ENCODE measurements around the gene OPTC. TPM values are rescaled to one million over a fixed set of nuclear protein-coding genes. Genes with fewer than 3 reads are reported as not detected.

Gene OPTC
- total and polyA plus RNA-seq, 8 donors = not detected

- FAIRE-seq = no peak
- intact Hi-C loops (cut with DNase I) = loop anchor here in 1 of 3 donors (5.0 kb wide), 1 partner anchor 197 kb away; no protein-coding TSS in a partner anchor
- Histone ChIP-seq H3K4me3 (no peak overlapping the region), H3K4me1 (no peaks in the 10 kb centered on the region), H3K9me3 (no peaks in the 10 kb centered on the region), H3K36me3 (no peaks in the 10 kb centered on the region), H3K27me3 (no peaks in the 10 kb centered on the region), H3K27ac (no peak overlapping the region)
- no peak for TF ChIP-seq CTCF (IDR thresholded peaks at IDR 0.05)
- 75 to 85% methylated on average over 8 of the region's 8 CpGs for WGBS, 2 donors
- peak in 1 of 4 donors; percentile 23 for ATAC-seq
- no peak for DNase-seq
Observed at GRCh38 chr1:203505526-203506204, 11.7 kb downstream of the OPTC start.

GRCh38 chr1:203506858-203507626, 13.1 kb downstream of the OPTC start:
- H3K27me3 ChIP-seq = no peaks in the 10 kb centered on the region
- intact Hi-C loops (cut with DNase I) = loop anchor here in 1 of 3 donors (5.0 kb wide), 1 partner anchor 195 kb away; no protein-coding TSS in a partner anchor
- no peak overlapping the region for H3K4me3 ChIP-seq
- ATAC-seq (no peak), DNase-seq (no peak), FAIRE-seq (no peak)
- WGBS, 2 donors = 65 to 68% methylated on average over 6 of the region's 6 CpGs
- no peak overlapping the region for H3K27ac ChIP-seq
- H3K36me3 ChIP-seq = no peaks in the 10 kb centered on the region
- no peak for TF ChIP-seq CTCF (IDR thresholded peaks at IDR 0.05)
- no peaks in the 10 kb centered on the region for H3K4me1 ChIP-seq
- H3K9me3 ChIP-seq = no peaks in the 10 kb centered on the region

- TF ChIP-seq CTCF (IDR thresholded peaks at IDR 0.05) = no peak
- no peaks in the 10 kb centered on the region for H3K36me3 ChIP-seq
- intact Hi-C loops (cut with DNase I) = loop anchor here in 1 of 3 donors (5.0 kb wide), 1 partner anchor 195 kb away; no protein-coding TSS in a partner anchor
- DNase-seq (no peak), FAIRE-seq (no peak), ATAC-seq (no peak)
- WGBS, 2 donors = 43 to 50% methylated on average over 1 of the region's 1 CpG
- H3K4me3 ChIP-seq = no peak overlapping the region
- H3K4me1 ChIP-seq = no peaks in the 10 kb centered on the region
- no peaks in the 10 kb centered on the region for H3K9me3 ChIP-seq
- no peak overlapping the region for H3K27ac ChIP-seq
- H3K27me3 ChIP-seq = no peaks in the 10 kb centered on the region
Observed at GRCh38 chr1:203507759-203508158, 13.8 kb downstream of the OPTC start.

- 57 to 63% methylated on average over 8 to 10 of the region's 10 CpGs for WGBS, 2 donors
- no peak overlapping the region for H3K4me3 ChIP-seq
- no peak for TF ChIP-seq CTCF (IDR thresholded peaks at IDR 0.05)
- DNase-seq (no peak), FAIRE-seq (no peak), ATAC-seq (no peak)
- H3K36me3 ChIP-seq = no peaks in the 10 kb centered on the region
- no peaks in the 10 kb centered on the region for H3K27me3 ChIP-seq
- no peaks in the 10 kb centered on the region for H3K4me1 ChIP-seq
- no peaks in the 10 kb centered on the region for H3K9me3 ChIP-seq
- intact Hi-C loops (cut with DNase I) = loop anchor here in 1 of 3 donors (5.0 kb wide), 1 partner anchor 194 kb away; no protein-coding TSS in a partner anchor
- no peak overlapping the region for H3K27ac ChIP-seq
Observed at GRCh38 chr1:203508463-203509073, 14.6 kb downstream of the OPTC start.
